SKM-1 treated with dmso at 0.1 percent for 144 hours (cell line): ENCODE data around the gene PTGES.

Experiments
- DNase-seq: peaks from one replicate; lab custom pipeline; 2025; ENCODE audit not compliant: unreplicated experiment; lab: John Stamatoyannopoulos, UW

The PTGES gene

GRCh38 chr9:129720181-129720864 lies 32.5 kb downstream of the PTGES start:
- no peak for DNase-seq

- no peak for DNase-seq
These were observed 33.7 kb downstream of the PTGES start for GRCh38 chr9:129719135-129719534.

- DNase-seq: no peak
These were observed 34.2 kb downstream of the PTGES start for GRCh38 chr9:129718647-129719046.

- DNase-seq: no peak
These were observed 34.9 kb downstream of the PTGES start for GRCh38 chr9:129717991-129718390.

GRCh38 chr9:129716091-129716490 lies 36.8 kb downstream of the PTGES start:
- no peak for DNase-seq

GRCh38 chr9:129714511-129715061 lies 38.3 kb downstream of the PTGES start:
- no peak for DNase-seq

GRCh38 chr9:129713402-129713679 lies 39.5 kb downstream of the PTGES start:
- DNase-seq: no peak

- DNase-seq: no peak
These were observed 40.0 kb downstream of the PTGES start for GRCh38 chr9:129712634-129713401.

- no peak for DNase-seq
These were observed 42.7 kb downstream of the PTGES start for GRCh38 chr9:129710169-129710453.

- no peak for DNase-seq
These were observed 43.2 kb downstream of the PTGES start for GRCh38 chr9:129709438-129710168.

GRCh38 chr9:129708793-129709192 lies 44.0 kb downstream of the PTGES start:
- DNase-seq: no peak

GRCh38 chr9:129704807-129705206 lies 48.0 kb downstream of the PTGES start:
- no peak for DNase-seq

- no peak for DNase-seq
These were observed 49.0 kb downstream of the PTGES start for GRCh38 chr9:129703667-129704355.

GRCh38 chr9:129702589-129703520 lies 50.0 kb downstream of the PTGES start:
- DNase-seq: no peak

- no peak for DNase-seq
These were observed 51.3 kb downstream of the PTGES start for GRCh38 chr9:129701549-129701948.

- DNase-seq: no peak
These were observed 51.8 kb downstream of the PTGES start for GRCh38 chr9:129701054-129701453.

- DNase-seq: no peak
These were observed 54.5 kb downstream of the PTGES start for GRCh38 chr9:129698254-129698757.

- no peak for DNase-seq
These were observed 55.1 kb downstream of the PTGES start for GRCh38 chr9:129697656-129698253.

- no peak for DNase-seq
These were observed 55.7 kb downstream of the PTGES start for GRCh38 chr9:129696944-129697655.
